GM23338 (cell line): ENCODE results near the gene SNX15. TPM values are rescaled to one million over a fixed set of nuclear protein-coding genes. Genes with fewer than 3 reads are reported as not detected.

Source experiments
- ATAC-seq: fragments of 200-7000 bp; cut with Tn5 transposase; 3 replicates; pipeline ENCODE4 v1.9.1; 2020
- DNase-seq: peaks from one replicate; pipeline ENCODE4 v3.0.0-alpha.2; 2015; ENCODE audit warnings: low spot score
- H2AFZ ChIP-seq: fragments of 200-600 bp; sonication (generic); 2 replicates; pipeline ENCODE4 v1.8.0; 2016; ENCODE audit warnings: antibody characterized with exemption, mild to moderate bottlenecking, moderate library complexity
- H3F3A ChIP-seq: fragments of 200-600 bp; sonication (generic); replicated peaks from 2 replicates; pipeline ENCODE4 v1.8.0; 2017; ENCODE audit warnings: antibody characterized with exemption, mixed run types, low read depth
- H3K27ac ChIP-seq: fragments of 200-600 bp; sonication (generic); 2 replicates; pipeline ENCODE4 v1.6.1; 2016; ENCODE audit warnings: low read depth
- H3K27me3 ChIP-seq: fragments of 200-600 bp; sonication (generic); 2 replicates; pipeline ENCODE4 v1.8.0; 2016; ENCODE audit warnings: mild to moderate bottlenecking, mixed run types, moderate library complexity; ENCODE audit not compliant: insufficient read depth
- H3K36me3 ChIP-seq: fragments of 200-600 bp; sonication (generic); 2 replicates; pipeline ENCODE4 v1.8.0; 2016; ENCODE audit warnings: mild to moderate bottlenecking; ENCODE audit not compliant: insufficient read depth
- H3K4me1 ChIP-seq: fragments of 200-600 bp; sonication (generic); 2 replicates; pipeline ENCODE4 v1.8.0; 2016; ENCODE audit warnings: mild to moderate bottlenecking, moderate library complexity; ENCODE audit not compliant: insufficient read depth
- H3K4me2 ChIP-seq: fragments of 200-600 bp; sonication (generic); 2 replicates; pipeline ENCODE4 v1.7.1; 2017; ENCODE audit warnings: mixed run types
- H3K4me3 ChIP-seq: fragments of 200-600 bp; sonication (generic); 2 replicates; pipeline ENCODE4 v1.6.1; 2016; ENCODE audit warnings: mixed run types
- H3K79me2 ChIP-seq: fragments of 200-600 bp; sonication (generic); replicated peaks from 2 replicates; pipeline ENCODE4 v1.8.0; 2017; ENCODE audit warnings: mild to moderate bottlenecking; ENCODE audit not compliant: insufficient read depth
- H3K9me2 ChIP-seq: fragments of 200-600 bp; sonication (generic); 2 replicates; pipeline ENCODE4 v1.8.0; 2017; ENCODE audit not compliant: insufficient read depth
- H4K20me1 ChIP-seq: fragments of 200-600 bp; sonication (generic); replicated peaks from 2 replicates; pipeline ENCODE4 v1.8.0; 2017; ENCODE audit warnings: mild to moderate bottlenecking; ENCODE audit not compliant: insufficient read depth
- H3K27ac Mint-ChIP-seq: 2 replicates; pipeline ENCODE4 v1.8.0; 2020; ENCODE audit warnings: inconsistent platforms, mild to moderate bottlenecking, moderate library complexity, mixed read lengths
- H3K27me3 Mint-ChIP-seq: 3 replicates; pipeline ENCODE4 v1.8.0; 2022; ENCODE audit warnings: low read depth, mild to moderate bottlenecking, moderate library complexity, mixed read lengths, inconsistent platforms; ENCODE audit not compliant: insufficient read depth, poor library complexity
- H3K36me3 Mint-ChIP-seq: 3 replicates; pipeline ENCODE4 v1.8.0; 2021; ENCODE audit warnings: low read depth, mild to moderate bottlenecking, inconsistent platforms, moderate library complexity, mixed read lengths
- H3K4me1 Mint-ChIP-seq: 3 replicates; pipeline ENCODE4 v1.8.0; 2020; ENCODE audit warnings: mild to moderate bottlenecking, inconsistent platforms, mixed read lengths
- H3K4me3 Mint-ChIP-seq: 3 replicates; pipeline ENCODE4 v1.8.0; 2021; ENCODE audit warnings: moderate library complexity, mild to moderate bottlenecking, inconsistent platforms, mixed read lengths
- H3K9me3 Mint-ChIP-seq: 3 replicates; pipeline ENCODE4 v1.8.0; 2020; ENCODE audit warnings: moderate library complexity, mild to moderate bottlenecking, inconsistent platforms, mixed read lengths
- CREB1 ChIP-seq: fragments of 250-450 bp; sonication (Bioruptor Pico); IDR thresholded peaks from 2 replicates; pipeline ENCODE4 v1.5.0; 2020; ENCODE audit warnings: low read depth, mild to moderate bottlenecking, moderate library complexity
- EZH2 ChIP-seq: fragments of 200-600 bp; sonication (generic); IDR thresholded peaks from one replicate; pipeline ENCODE4 v1.8.0; 2017; ENCODE audit warnings: antibody characterized with exemption, mild to moderate bottlenecking, low read depth; ENCODE audit not compliant: unreplicated experiment
- EZH2phosphoT487 ChIP-seq: fragments of 200-600 bp; sonication (generic); IDR thresholded peaks from one replicate; pipeline ENCODE4 v1.8.1; 2018; ENCODE audit warnings: antibody characterized with exemption; ENCODE audit not compliant: unreplicated experiment
- JUNB ChIP-seq: IDR thresholded peaks from one replicate; pipeline ENCODE4 v1.6.1; 2016; ENCODE audit warnings: antibody characterized with exemption; ENCODE audit not compliant: unreplicated experiment
- NANOG ChIP-seq: IDR thresholded peaks from 2 replicates; pipeline ENCODE4 v1.6.1; 2016; ENCODE audit warnings: antibody characterized with exemption, borderline replicate concordance
- POLR2AphosphoS5 ChIP-seq: IDR thresholded peaks from 2 replicates; pipeline ENCODE4 v1.6.1; 2016; ENCODE audit warnings: antibody characterized with exemption, low read depth
- STAT1 ChIP-seq: IDR thresholded peaks from one replicate; pipeline ENCODE4 v1.6.1; 2016; ENCODE audit warnings: antibody characterized with exemption; ENCODE audit not compliant: unreplicated experiment
- ZNF114 ChIP-seq: fragments of 250-450 bp; sonication (Bioruptor Pico); IDR thresholded peaks from 2 replicates; pipeline ENCODE4 v1.5.0; 2020; ENCODE audit warnings: mild to moderate bottlenecking, moderate library complexity
- ZNF331 ChIP-seq: fragments of 250-450 bp; sonication (Bioruptor Pico); IDR thresholded peaks from 2 replicates; pipeline ENCODE4 v1.5.0; 2020; ENCODE audit warnings: low read depth, mild to moderate bottlenecking, moderate library complexity
- polyA plus RNA-seq: library from polyadenylated mRNA; unstranded; fragments of >200 nt; fragmentation: Nextera tagmentation; extraction: Ambion mirVana; gene quantifications from 2 replicates; pipeline ENCODE4 v1.2.1, GENCODE V29; 2016
- total RNA-seq: library from RNA; depleted of rRNA; stranded (reverse); fragments of >200 nt; shearing (Covaris generic); gene quantifications from 2 replicates; pipeline ENCODE4 v1.2.3, GENCODE V29; 2014
- TF ChIP-seq, protein P1 (sequence below): IDR thresholded peaks from one replicate; pipeline ENCODE4 v1.6.1; 2018; ENCODE audit warnings: antibody characterized with exemption; ENCODE audit not compliant: unreplicated experiment
- TF ChIP-seq, protein P2 (sequence below), 2 experiments: fragments of 200-600 bp in 1 of 2; sonication (generic) in 1 of 2; conservative IDR thresholded peaks; 2 replicates each; pipeline versions ENCODE4 v1.5.1 to v1.6.1; 2016 to 2017; ENCODE audit warnings: antibody characterized with exemption in 2 of 2, low read depth in 2 of 2, mild to moderate bottlenecking in 2 of 2, moderate library complexity in 1 of 2
- TF ChIP-seq, protein P3 (sequence below): IDR thresholded peaks from 2 replicates; pipeline ENCODE4 v1.6.1; 2016; ENCODE audit warnings: antibody characterized with exemption
- TF ChIP-seq, protein P4 (sequence below): fragments of 250-450 bp; sonication (Bioruptor Pico); IDR thresholded peaks from 2 replicates; pipeline ENCODE4 v1.5.0; 2020; ENCODE audit warnings: mild to moderate bottlenecking, moderate library complexity

Gene SNX15
- total and polyA plus RNA-seq, 2 experiments from 2014 or later, result 13.0 to 21.4 TPM

DNA sequence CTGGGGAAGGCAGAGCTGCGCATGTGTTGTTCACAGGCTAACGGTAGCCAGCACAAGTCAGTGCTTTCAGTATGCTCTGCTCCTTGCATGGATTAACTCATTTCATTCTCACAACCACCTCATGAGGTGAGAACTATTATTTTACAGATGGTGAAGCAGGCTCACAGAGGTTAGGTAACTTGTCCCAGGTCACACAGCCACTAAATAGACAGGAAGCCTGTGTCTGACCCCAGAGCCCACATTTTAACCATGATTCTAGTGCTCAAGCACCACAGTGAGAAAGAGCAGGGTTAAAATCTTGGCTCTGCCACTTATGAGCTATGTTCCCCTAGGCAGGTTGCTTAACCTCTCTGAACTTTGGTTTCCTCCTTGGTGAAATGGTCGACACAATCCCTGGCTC, 6.2 kb upstream of the SNX15 start:
- no peaks in the 10 kb centered on the region for H3K79me2 ChIP-seq
- Mint-ChIP-seq H3K9me3 (no peaks in the 10 kb centered on the region; the same call in 2 of the 3 replicates), H3K27me3 (peaks cover 9% of the 10 kb centered on the region), H3K27ac (no peak overlapping the region), H3K4me3 (no peak overlapping the region), H3K4me1 (peaks cover 6% of the 10 kb centered on the region; the same call in 1 of the 3 replicates), H3K36me3 (peaks cover 42% of the 10 kb centered on the region)
- H3K9me2 ChIP-seq, result no peaks in the 10 kb centered on the region
- H3K4me3 ChIP-seq, result no peak overlapping the region
- H3K4me1 ChIP-seq, result no peaks in the 10 kb centered on the region
- ATAC-seq (no peak), DNase-seq (no peak)
- no peak overlapping the region for H3K4me2 ChIP-seq
- 0 out of 2 replicates have a peak, but pooled peaks cover 2% of the 10 kb centered on the region for H4K20me1 ChIP-seq
- no peak overlapping the region for H2AFZ ChIP-seq
- H3K27ac ChIP-seq, result no peak overlapping the region
- H3K36me3 ChIP-seq, result no peaks in the 10 kb centered on the region
- no peaks in the 10 kb centered on the region for H3K27me3 ChIP-seq
- no peaks in the 10 kb centered on the region for H3F3A ChIP-seq
- TF ChIP-seq, protein P1, sequence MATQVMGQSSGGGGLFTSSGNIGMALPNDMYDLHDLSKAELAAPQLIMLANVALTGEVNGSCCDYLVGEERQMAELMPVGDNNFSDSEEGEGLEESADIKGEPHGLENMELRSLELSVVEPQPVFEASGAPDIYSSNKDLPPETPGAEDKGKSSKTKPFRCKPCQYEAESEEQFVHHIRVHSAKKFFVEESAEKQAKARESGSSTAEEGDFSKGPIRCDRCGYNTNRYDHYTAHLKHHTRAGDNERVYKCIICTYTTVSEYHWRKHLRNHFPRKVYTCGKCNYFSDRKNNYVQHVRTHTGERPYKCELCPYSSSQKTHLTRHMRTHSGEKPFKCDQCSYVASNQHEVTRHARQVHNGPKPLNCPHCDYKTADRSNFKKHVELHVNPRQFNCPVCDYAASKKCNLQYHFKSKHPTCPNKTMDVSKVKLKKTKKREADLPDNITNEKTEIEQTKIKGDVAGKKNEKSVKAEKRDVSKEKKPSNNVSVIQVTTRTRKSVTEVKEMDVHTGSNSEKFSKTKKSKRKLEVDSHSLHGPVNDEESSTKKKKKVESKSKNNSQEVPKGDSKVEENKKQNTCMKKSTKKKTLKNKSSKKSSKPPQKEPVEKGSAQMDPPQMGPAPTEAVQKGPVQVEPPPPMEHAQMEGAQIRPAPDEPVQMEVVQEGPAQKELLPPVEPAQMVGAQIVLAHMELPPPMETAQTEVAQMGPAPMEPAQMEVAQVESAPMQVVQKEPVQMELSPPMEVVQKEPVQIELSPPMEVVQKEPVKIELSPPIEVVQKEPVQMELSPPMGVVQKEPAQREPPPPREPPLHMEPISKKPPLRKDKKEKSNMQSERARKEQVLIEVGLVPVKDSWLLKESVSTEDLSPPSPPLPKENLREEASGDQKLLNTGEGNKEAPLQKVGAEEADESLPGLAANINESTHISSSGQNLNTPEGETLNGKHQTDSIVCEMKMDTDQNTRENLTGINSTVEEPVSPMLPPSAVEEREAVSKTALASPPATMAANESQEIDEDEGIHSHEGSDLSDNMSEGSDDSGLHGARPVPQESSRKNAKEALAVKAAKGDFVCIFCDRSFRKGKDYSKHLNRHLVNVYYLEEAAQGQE, result no peak
- TF ChIP-seq EZH2phosphoT487 (no peak), EZH2 (no peak), STAT1 (no peak), NANOG (no peak), ZNF114 (no peak), CREB1 (CRISPR knock-in tag) (no peak), POLR2AphosphoS5 (no peak), JUNB (no peak), ZNF331 (CRISPR knock-in tag) (no peak)
- TF ChIP-seq, protein P2, sequence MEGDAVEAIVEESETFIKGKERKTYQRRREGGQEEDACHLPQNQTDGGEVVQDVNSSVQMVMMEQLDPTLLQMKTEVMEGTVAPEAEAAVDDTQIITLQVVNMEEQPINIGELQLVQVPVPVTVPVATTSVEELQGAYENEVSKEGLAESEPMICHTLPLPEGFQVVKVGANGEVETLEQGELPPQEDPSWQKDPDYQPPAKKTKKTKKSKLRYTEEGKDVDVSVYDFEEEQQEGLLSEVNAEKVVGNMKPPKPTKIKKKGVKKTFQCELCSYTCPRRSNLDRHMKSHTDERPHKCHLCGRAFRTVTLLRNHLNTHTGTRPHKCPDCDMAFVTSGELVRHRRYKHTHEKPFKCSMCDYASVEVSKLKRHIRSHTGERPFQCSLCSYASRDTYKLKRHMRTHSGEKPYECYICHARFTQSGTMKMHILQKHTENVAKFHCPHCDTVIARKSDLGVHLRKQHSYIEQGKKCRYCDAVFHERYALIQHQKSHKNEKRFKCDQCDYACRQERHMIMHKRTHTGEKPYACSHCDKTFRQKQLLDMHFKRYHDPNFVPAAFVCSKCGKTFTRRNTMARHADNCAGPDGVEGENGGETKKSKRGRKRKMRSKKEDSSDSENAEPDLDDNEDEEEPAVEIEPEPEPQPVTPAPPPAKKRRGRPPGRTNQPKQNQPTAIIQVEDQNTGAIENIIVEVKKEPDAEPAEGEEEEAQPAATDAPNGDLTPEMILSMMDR (conservative IDR thresholded peaks at IDR 0.05; ENCODE audit: low read depth in 2 of 2), result no peak
- TF ChIP-seq, protein P3, sequence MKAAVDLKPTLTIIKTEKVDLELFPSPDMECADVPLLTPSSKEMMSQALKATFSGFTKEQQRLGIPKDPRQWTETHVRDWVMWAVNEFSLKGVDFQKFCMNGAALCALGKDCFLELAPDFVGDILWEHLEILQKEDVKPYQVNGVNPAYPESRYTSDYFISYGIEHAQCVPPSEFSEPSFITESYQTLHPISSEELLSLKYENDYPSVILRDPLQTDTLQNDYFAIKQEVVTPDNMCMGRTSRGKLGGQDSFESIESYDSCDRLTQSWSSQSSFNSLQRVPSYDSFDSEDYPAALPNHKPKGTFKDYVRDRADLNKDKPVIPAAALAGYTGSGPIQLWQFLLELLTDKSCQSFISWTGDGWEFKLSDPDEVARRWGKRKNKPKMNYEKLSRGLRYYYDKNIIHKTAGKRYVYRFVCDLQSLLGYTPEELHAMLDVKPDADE, result no peak
- TF ChIP-seq, protein P4, sequence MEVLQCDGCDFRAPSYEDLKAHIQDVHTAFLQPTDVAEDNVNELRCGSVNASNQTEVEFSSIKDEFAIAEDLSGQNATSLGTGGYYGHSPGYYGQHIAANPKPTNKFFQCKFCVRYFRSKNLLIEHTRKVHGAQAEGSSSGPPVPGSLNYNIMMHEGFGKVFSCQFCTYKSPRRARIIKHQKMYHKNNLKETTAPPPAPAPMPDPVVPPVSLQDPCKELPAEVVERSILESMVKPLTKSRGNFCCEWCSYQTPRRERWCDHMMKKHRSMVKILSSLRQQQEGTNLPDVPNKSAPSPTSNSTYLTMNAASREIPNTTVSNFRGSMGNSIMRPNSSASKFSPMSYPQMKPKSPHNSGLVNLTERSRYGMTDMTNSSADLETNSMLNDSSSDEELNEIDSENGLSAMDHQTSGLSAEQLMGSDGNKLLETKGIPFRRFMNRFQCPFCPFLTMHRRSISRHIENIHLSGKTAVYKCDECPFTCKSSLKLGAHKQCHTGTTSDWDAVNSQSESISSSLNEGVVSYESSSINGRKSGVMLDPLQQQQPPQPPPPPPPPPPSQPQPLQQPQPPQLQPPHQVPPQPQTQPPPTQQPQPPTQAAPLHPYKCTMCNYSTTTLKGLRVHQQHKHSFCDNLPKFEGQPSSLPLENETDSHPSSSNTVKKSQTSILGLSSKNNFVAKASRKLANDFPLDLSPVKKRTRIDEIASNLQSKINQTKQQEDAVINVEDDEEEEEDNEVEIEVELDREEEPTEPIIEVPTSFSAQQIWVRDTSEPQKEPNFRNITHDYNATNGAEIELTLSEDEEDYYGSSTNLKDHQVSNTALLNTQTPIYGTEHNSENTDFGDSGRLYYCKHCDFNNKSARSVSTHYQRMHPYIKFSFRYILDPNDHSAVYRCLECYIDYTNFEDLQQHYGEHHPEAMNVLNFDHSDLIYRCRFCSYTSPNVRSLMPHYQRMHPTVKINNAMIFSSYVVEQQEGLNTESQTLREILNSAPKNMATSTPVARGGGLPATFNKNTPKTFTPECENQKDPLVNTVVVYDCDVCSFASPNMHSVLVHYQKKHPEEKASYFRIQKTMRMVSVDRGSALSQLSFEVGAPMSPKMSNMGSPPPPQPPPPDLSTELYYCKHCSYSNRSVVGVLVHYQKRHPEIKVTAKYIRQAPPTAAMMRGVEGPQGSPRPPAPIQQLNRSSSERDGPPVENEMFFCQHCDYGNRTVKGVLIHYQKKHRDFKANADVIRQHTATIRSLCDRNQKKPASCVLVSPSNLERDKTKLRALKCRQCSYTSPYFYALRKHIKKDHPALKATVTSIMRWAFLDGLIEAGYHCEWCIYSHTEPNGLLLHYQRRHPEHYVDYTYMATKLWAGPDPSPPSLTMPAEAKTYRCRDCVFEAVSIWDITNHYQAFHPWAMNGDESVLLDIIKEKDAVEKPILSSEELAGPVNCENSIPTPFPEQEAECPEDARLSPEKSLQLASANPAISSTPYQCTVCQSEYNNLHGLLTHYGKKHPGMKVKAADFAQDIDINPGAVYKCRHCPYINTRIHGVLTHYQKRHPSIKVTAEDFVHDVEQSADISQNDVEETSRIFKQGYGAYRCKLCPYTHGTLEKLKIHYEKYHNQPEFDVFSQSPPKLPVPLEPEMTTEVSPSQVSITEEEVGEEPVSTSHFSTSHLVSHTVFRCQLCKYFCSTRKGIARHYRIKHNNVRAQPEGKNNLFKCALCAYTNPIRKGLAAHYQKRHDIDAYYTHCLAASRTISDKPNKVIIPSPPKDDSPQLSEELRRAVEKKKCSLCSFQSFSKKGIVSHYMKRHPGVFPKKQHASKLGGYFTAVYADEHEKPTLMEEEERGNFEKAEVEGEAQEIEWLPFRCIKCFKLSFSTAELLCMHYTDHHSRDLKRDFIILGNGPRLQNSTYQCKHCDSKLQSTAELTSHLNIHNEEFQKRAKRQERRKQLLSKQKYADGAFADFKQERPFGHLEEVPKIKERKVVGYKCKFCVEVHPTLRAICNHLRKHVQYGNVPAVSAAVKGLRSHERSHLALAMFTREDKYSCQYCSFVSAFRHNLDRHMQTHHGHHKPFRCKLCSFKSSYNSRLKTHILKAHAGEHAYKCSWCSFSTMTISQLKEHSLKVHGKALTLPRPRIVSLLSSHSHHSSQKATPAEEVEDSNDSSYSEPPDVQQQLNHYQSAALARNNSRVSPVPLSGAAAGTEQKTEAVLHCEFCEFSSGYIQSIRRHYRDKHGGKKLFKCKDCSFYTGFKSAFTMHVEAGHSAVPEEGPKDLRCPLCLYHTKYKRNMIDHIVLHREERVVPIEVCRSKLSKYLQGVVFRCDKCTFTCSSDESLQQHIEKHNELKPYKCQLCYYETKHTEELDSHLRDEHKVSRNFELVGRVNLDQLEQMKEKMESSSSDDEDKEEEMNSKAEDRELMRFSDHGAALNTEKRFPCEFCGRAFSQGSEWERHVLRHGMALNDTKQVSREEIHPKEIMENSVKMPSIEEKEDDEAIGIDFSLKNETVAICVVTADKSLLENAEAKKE (CRISPR knock-in tag), result no peak
